ENCODE results near the gene PGGHG. TPM values are rescaled to one million over a fixed set of nuclear protein-coding genes. Genes with fewer than 3 reads are reported as not detected.

PGGHG gene
- total RNA-seq, 4 donors from 2014 or later = 10.9 to 53.6 (median 19.8) TPM

GRCh38 chr11:287821-288477 is 977 bp upstream of the PGGHG start:
- no peak for TF ChIP-seq CTCF (IDR thresholded peaks at IDR 0.05)
- no peak for ATAC-seq (ENCODE audit: low FRiP score)
- no peak for DNase-seq (ENCODE audit: low spot score)

- no peak for ATAC-seq (ENCODE audit: low FRiP score)
- no peak for TF ChIP-seq CTCF (IDR thresholded peaks at IDR 0.05)
- no peak for DNase-seq (ENCODE audit: low spot score)
Observed at GRCh38 chr11:289398-289711, 429 bp downstream of the PGGHG start.

- ATAC-seq (ENCODE audit: low FRiP score) = no peak
- no peak for TF ChIP-seq CTCF (IDR thresholded peaks at IDR 0.05)
- DNase-seq (ENCODE audit: low spot score) = no peak
Observed at GRCh38 chr11:289712-290620, 1.0 kb downstream of the PGGHG start.

- no peak for TF ChIP-seq CTCF (IDR thresholded peaks at IDR 0.05)
- ATAC-seq (ENCODE audit: low FRiP score) = no peak
- no peak for DNase-seq (ENCODE audit: low spot score)
Observed at GRCh38 chr11:290621-291231, 1.8 kb downstream of the PGGHG start.

GRCh38 chr11:291281-292210 is 2.6 kb downstream of the PGGHG start:
- no peak for DNase-seq (ENCODE audit: low spot score)
- ATAC-seq (ENCODE audit: low FRiP score) = no peak

More at GRCh38 chr11:291281-292210, 2.6 kb downstream of the PGGHG start:
- no peak for TF ChIP-seq CTCF (IDR thresholded peaks at IDR 0.05)
